ENCODE results near the gene ZNF280C.
A peak's percentile ranks its signal among the peaks of the same experiment; 100 is the strongest.

Gene ZNF280C

GRCh38 chrX:130213376-130213775 lies 55.3 kb downstream of the ZNF280C start:
- no peaks in the 10 kb centered on the region for H3K9me3 Mint-ChIP-seq
- H3K4me3 Mint-ChIP-seq, result no peak overlapping the region
- H3K27ac Mint-ChIP-seq, result no peak overlapping the region
- peaks cover 16% of the 10 kb centered on the region for H3K4me1 Mint-ChIP-seq
- ATAC-seq, result no peak
- H3K36me3 Mint-ChIP-seq, result peaks cover 43% of the 10 kb centered on the region
- H3K27me3 Mint-ChIP-seq, result no peaks in the 10 kb centered on the region

GRCh38 chrX:130212371-130212770 lies 56.3 kb downstream of the ZNF280C start:
- Mint-ChIP-seq H3K27ac (peak overlapping the region; percentile 82), H3K36me3 (peaks cover 48% of the 10 kb centered on the region), H3K27me3 (no peaks in the 10 kb centered on the region), H3K4me1 (peaks cover 16% of the 10 kb centered on the region), H3K9me3 (no peaks in the 10 kb centered on the region), H3K4me3 (peak overlapping the region; percentile 30)
- ATAC-seq, result no peak

GRCh38 chrX:130211415-130212186 lies 57.1 kb downstream of the ZNF280C start:
- no peak for ATAC-seq
- Mint-ChIP-seq H3K4me3 (no peak overlapping the region), H3K9me3 (no peaks in the 10 kb centered on the region)

GRCh38 chrX:130204647-130205046 lies 64.1 kb downstream of the ZNF280C start:
- H3K9me3 Mint-ChIP-seq, result no peaks in the 10 kb centered on the region
- H3K36me3 Mint-ChIP-seq, result peaks cover 29% of the 10 kb centered on the region
- no peak overlapping the region for H3K27ac Mint-ChIP-seq
- H3K4me3 Mint-ChIP-seq, result no peak overlapping the region
- ATAC-seq, result no peak
- H3K27me3 Mint-ChIP-seq, result no peaks in the 10 kb centered on the region
- no peaks in the 10 kb centered on the region for H3K4me1 Mint-ChIP-seq

More at GRCh38 chrX:130211415-130212186, 57.1 kb downstream of the ZNF280C start:
- Mint-ChIP-seq H3K27ac (peak overlapping the region; percentile 82), H3K36me3 (peaks cover 46% of the 10 kb centered on the region), H3K4me1 (peaks cover 16% of the 10 kb centered on the region), H3K27me3 (no peaks in the 10 kb centered on the region)

- no peaks in the 10 kb centered on the region for H3K36me3 Mint-ChIP-seq
- peaks cover 11% of the 10 kb centered on the region for H3K4me1 Mint-ChIP-seq
- no peaks in the 10 kb centered on the region for H3K9me3 Mint-ChIP-seq
- no peak overlapping the region for H3K4me3 Mint-ChIP-seq
- ATAC-seq, result no peak
- H3K27ac Mint-ChIP-seq, result no peak overlapping the region
- no peaks in the 10 kb centered on the region for H3K27me3 Mint-ChIP-seq
Observed at GRCh38 chrX:130197464-130197863, 71.2 kb downstream of the ZNF280C start.

GRCh38 chrX:130196466-130196865 lies 72.2 kb downstream of the ZNF280C start:
- H3K4me1 Mint-ChIP-seq, result peaks cover 11% of the 10 kb centered on the region
- H3K36me3 Mint-ChIP-seq, result no peaks in the 10 kb centered on the region
- no peaks in the 10 kb centered on the region for H3K9me3 Mint-ChIP-seq
- no peak overlapping the region for H3K27ac Mint-ChIP-seq
- H3K4me3 Mint-ChIP-seq, result no peak overlapping the region
- no peak for ATAC-seq
- H3K27me3 Mint-ChIP-seq, result no peaks in the 10 kb centered on the region

- H3K36me3 Mint-ChIP-seq, result peaks cover 1% of the 10 kb centered on the region
- H3K4me3 Mint-ChIP-seq, result no peak overlapping the region
- H3K9me3 Mint-ChIP-seq, result no peaks in the 10 kb centered on the region
- no peak for ATAC-seq
- H3K4me1 Mint-ChIP-seq, result peaks cover 10% of the 10 kb centered on the region
- no peaks in the 10 kb centered on the region for H3K27me3 Mint-ChIP-seq
- no peak overlapping the region for H3K27ac Mint-ChIP-seq
Observed at GRCh38 chrX:130190801-130191200, 77.9 kb downstream of the ZNF280C start.

GRCh38 chrX:130186651-130187050 lies 82.0 kb downstream of the ZNF280C start:
- ATAC-seq, result no peak
- Mint-ChIP-seq H3K4me3 (no peak overlapping the region), H3K4me1 (peaks cover 8% of the 10 kb centered on the region), H3K36me3 (peaks cover 6% of the 10 kb centered on the region), H3K9me3 (no peaks in the 10 kb centered on the region), H3K27ac (no peak overlapping the region), H3K27me3 (no peaks in the 10 kb centered on the region)

GRCh38 chrX:130184857-130185256 lies 83.8 kb downstream of the ZNF280C start:
- ATAC-seq, result no peak
- peaks cover 8% of the 10 kb centered on the region for H3K36me3 Mint-ChIP-seq
- H3K4me1 Mint-ChIP-seq, result peaks cover 11% of the 10 kb centered on the region
- H3K27me3 Mint-ChIP-seq, result no peaks in the 10 kb centered on the region
- peak overlapping the region; percentile 73 for H3K27ac Mint-ChIP-seq
- H3K4me3 Mint-ChIP-seq, result no peak overlapping the region
- H3K9me3 Mint-ChIP-seq, result no peaks in the 10 kb centered on the region

- Mint-ChIP-seq H3K9me3 (no peaks in the 10 kb centered on the region), H3K4me1 (peaks cover 15% of the 10 kb centered on the region), H3K4me3 (no peak overlapping the region), H3K27me3 (no peaks in the 10 kb centered on the region), H3K27ac (peak overlapping the region; percentile 71), H3K36me3 (peaks cover 13% of the 10 kb centered on the region)
- ATAC-seq, result no peak
Observed at GRCh38 chrX:130184168-130184567, 84.5 kb downstream of the ZNF280C start.

GRCh38 chrX:130179579-130180215 lies 89.0 kb downstream of the ZNF280C start:
- H3K4me1 Mint-ChIP-seq, result peaks cover 35% of the 10 kb centered on the region
- H3K27me3 Mint-ChIP-seq, result no peaks in the 10 kb centered on the region
- no peak overlapping the region for H3K4me3 Mint-ChIP-seq
- no peaks in the 10 kb centered on the region for H3K9me3 Mint-ChIP-seq
- H3K36me3 Mint-ChIP-seq, result peaks cover 16% of the 10 kb centered on the region
- ATAC-seq, result no peak
- H3K27ac Mint-ChIP-seq, result peak overlapping the region; percentile 73

- no peaks in the 10 kb centered on the region for H3K9me3 Mint-ChIP-seq
- ATAC-seq, result no peak
- peaks cover 38% of the 10 kb centered on the region for H3K4me1 Mint-ChIP-seq
- peak overlapping the region; percentile 73 for H3K27ac Mint-ChIP-seq
- H3K36me3 Mint-ChIP-seq, result peaks cover 16% of the 10 kb centered on the region
- H3K4me3 Mint-ChIP-seq, result no peak overlapping the region
- H3K27me3 Mint-ChIP-seq, result no peaks in the 10 kb centered on the region
Observed at GRCh38 chrX:130179170-130179569, 89.5 kb downstream of the ZNF280C start.

- H3K27me3 Mint-ChIP-seq, result no peaks in the 10 kb centered on the region
- peak overlapping the region; percentile 13 for H3K4me3 Mint-ChIP-seq
- peak overlapping the region; percentile 91 for H3K27ac Mint-ChIP-seq
- ATAC-seq, result no peak
- no peaks in the 10 kb centered on the region for H3K9me3 Mint-ChIP-seq
- peaks cover 51% of the 10 kb centered on the region for H3K4me1 Mint-ChIP-seq
- H3K36me3 Mint-ChIP-seq, result peaks cover 16% of the 10 kb centered on the region
Observed at GRCh38 chrX:130176942-130177341, 91.8 kb downstream of the ZNF280C start.

- H3K27ac Mint-ChIP-seq, result peak overlapping the region; percentile 91
- no peaks in the 10 kb centered on the region for H3K27me3 Mint-ChIP-seq
- H3K4me1 Mint-ChIP-seq, result peaks cover 51% of the 10 kb centered on the region
- H3K36me3 Mint-ChIP-seq, result peaks cover 16% of the 10 kb centered on the region
- H3K9me3 Mint-ChIP-seq, result no peaks in the 10 kb centered on the region
- peak; percentile 94 for ATAC-seq
- peak overlapping the region; percentile 13 for H3K4me3 Mint-ChIP-seq
Observed at GRCh38 chrX:130176354-130176776, 92.3 kb downstream of the ZNF280C start.

- Mint-ChIP-seq H3K27ac (peak overlapping the region; percentile 24), H3K36me3 (peaks cover 14% of the 10 kb centered on the region), H3K4me3 (no peak overlapping the region), H3K27me3 (no peaks in the 10 kb centered on the region), H3K9me3 (no peaks in the 10 kb centered on the region), H3K4me1 (peaks cover 56% of the 10 kb centered on the region)
- no peak for ATAC-seq
Observed at GRCh38 chrX:130174937-130175336, 93.8 kb downstream of the ZNF280C start.

Measured in stimulated activated memory B cell treated with anti-CD40 and anti-IgM and Interleukin-4, amounts not matched to agents 10 μg/mL and 1 μg/mL and 100 μg/mL, for 72 hours (primary cell).